Stimulated activated CD4-positive, alpha-beta T cell treated with anti-CD3 and anti-CD28 coated beads, Interleukin-4, amount 100 ng/mL, for 1 hour (primary cell): ENCODE results near the gene SON.
"Not testable (repeated sequence)": the region's sequence is repeated elsewhere in the genome, so short reads cannot be mapped to it uniquely, and the experiment has no call there.

ENCODE experiments used
- DNase-seq: peaks from one replicate; pipeline ENCODE4 v3.0.0-alpha.2; 2020

Gene SON, protein sequence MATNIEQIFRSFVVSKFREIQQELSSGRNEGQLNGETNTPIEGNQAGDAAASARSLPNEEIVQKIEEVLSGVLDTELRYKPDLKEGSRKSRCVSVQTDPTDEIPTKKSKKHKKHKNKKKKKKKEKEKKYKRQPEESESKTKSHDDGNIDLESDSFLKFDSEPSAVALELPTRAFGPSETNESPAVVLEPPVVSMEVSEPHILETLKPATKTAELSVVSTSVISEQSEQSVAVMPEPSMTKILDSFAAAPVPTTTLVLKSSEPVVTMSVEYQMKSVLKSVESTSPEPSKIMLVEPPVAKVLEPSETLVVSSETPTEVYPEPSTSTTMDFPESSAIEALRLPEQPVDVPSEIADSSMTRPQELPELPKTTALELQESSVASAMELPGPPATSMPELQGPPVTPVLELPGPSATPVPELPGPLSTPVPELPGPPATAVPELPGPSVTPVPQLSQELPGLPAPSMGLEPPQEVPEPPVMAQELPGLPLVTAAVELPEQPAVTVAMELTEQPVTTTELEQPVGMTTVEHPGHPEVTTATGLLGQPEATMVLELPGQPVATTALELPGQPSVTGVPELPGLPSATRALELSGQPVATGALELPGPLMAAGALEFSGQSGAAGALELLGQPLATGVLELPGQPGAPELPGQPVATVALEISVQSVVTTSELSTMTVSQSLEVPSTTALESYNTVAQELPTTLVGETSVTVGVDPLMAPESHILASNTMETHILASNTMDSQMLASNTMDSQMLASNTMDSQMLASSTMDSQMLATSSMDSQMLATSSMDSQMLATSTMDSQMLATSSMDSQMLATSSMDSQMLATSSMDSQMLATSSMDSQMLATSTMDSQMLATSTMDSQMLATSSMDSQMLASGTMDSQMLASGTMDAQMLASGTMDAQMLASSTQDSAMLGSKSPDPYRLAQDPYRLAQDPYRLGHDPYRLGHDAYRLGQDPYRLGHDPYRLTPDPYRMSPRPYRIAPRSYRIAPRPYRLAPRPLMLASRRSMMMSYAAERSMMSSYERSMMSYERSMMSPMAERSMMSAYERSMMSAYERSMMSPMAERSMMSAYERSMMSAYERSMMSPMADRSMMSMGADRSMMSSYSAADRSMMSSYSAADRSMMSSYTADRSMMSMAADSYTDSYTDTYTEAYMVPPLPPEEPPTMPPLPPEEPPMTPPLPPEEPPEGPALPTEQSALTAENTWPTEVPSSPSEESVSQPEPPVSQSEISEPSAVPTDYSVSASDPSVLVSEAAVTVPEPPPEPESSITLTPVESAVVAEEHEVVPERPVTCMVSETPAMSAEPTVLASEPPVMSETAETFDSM (N-terminal part only)

DNA sequence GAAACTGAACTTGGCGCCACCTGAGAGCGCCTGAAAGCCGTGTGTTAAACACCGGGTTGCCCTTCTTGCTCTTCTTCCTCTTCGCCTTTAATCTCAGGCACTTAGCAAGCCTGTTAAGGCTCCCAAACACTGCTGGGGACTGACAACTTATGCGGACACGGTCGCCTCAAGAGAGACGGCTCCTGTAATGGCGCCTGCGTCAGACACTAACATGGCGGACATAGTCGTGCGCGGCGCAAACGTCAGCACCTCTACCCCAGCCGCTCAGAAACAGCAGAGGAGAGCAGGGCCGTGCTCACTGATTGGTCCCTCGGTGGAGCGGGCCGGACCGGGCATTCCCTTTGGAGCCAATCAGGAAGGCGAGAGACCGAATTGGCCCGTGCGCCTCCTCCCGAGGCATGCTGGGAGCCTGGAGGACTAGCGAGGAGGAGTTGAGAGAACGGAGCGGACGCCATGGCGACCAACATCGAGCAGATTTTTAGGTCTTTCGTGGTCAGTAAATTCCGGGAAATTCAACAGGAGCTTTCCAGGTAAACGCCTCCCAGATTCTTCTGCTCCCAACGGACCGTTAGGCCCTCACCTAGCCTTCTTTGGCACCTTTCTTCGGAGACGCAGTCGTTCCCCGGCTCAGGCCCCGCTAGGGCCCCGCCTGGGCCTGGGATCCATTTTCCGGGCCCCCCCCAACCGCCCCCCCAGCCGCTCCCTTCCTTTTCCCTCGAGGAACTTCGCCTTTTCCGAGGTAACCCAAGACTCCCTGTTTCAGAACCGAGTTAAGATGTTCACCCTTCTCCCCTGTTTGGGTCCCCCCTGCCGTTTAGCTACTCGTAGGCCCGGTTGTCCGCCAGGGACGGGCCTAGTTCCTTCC, at the start of gene SON:
Gene SON (plus strand): TSS at position 399 of the 865 bp plus-strand sequence. CDS start 55 bp downstream, at position 454.
- peak; percentile 95 for DNase-seq

DNA sequence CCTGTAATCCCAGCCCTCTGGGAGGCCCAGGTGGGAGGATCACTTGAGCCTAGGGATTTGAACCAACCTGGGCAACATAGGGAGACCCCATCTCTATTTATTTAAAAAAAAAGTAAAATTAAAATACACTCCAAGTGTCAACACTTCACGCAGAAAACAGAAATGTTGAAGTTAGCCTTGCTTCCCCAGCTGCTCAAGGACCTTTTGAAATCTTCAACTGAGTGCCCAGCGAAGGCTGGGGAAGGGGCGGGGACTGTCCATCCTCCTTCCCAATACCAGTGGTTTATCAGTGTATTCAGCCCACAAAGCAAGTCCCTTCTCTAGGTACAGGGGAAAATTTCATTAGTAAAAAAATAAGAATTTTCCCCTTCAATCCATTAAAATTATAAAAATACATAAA, 49.1 kb upstream of the SON start:
- no peak for DNase-seq

DNA sequence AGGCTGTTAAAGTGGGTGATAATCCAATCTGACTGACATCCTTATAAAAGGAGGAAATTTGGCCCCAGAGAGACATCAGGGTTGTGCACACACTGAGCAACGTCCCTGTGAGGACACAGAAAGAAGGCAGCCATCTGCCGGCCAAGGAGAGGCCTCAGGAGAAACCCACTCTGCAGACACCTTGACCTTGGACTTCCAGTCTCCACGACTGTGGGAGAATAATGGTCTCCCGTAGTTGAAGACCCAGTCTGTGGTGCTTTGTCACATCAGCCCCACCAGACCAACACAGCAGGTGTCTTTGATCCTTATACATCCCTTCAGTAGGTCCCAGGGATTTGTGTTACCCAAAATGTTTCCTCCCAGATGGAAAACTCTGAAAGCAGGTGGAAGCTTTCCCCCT, 47.1 kb upstream of the SON start:
- no peak for DNase-seq

DNA sequence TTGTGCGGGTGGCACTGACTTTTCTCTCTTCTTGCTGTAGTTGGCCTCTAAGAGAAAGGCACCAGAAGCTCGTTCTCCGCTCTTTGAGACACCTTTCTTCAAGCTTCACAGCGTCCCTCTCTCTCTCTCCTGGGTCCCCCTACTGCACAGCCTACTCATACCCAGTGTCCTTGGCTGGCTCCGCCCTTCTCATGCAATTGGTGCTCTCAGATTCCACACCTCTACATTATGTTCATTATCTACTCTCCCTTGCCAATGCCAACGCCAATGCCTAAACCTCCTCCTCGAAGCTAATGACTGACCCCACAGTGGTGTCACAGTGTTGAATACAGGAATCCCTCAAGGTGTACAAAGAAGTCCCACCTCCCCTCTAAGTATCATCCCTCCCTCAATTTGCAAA, 46.5 kb upstream of the SON start:
- DNase-seq: no peak

DNA sequence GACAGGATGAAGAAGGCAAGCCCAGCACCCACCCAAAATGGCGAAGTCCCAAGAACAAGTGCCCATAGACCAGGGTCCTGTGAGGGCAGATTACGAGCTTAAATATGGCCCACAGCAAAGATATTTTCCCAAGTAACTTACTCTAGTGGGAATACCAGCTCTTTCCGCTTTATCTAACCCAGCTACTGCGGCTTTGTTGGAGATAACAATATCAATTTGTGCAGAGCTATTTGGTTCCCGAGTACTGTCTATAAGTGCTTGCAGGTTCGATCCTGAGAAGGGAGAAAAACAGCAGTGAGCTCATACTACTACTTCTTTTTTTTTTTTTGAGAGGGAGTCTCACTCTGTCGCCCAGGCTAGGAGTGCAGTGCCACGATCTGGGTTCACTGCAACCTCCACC, 37.0 kb upstream of the SON start:
- no peak for DNase-seq

DNA sequence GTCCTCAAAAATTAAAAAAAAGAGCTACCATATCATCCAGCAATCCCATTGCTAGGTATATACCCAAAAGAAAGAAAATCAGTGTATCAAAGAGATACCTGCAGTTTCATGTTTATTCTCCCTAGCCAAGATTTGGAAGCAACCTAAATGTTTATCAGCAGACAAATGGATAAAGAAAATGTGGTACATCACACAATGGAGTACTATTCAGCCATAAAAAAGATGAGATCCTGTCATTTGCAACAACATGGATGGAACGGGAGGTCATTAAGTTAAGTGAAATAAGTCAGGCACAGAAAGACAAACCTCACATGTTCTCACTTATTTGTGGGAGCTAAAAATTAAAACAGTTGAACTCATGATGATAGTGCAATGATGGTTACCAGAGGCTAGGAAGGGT, 35.8 kb upstream of the SON start:
- DNase-seq: not testable (repeated sequence)

DNA sequence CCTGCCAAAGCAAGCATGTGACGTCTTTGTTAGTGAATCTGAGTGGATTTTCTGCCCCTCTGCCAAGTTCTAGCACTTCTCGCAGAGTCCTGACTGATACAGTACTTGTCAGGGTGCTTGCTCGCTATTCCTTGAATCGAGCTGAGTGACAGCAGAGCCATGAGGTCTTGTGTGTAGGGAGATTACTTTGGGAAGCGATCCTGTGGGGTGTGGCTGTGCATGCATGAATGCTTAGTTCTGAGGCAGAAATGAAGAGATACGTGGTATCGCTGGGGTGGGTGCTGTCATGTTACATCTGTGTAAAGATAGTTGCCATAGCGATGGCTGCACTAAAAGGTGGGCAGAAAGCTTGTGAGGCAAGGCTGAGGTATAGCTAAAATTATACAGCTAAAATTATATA, 32.0 kb upstream of the SON start:
- DNase-seq: no peak

DNA sequence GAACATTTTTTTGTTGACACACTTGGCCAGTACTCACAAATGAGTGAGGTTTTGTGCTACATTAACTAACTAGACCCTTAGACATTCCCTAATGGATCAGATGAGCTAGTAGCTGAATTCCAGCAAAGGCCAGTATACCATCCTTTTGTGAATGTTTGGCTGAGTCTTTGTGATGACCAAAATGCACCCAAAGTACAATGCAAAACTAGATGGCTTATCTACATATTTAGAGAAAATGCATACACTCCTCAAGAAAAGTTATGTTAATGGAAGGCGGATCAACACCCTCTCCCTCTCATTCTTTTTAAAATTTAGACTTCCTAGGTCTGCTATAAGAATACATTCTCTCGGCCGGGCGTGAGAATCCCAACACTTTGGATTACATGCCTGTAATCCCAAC, 31.2 kb upstream of the SON start:
- no peak for DNase-seq

DNA sequence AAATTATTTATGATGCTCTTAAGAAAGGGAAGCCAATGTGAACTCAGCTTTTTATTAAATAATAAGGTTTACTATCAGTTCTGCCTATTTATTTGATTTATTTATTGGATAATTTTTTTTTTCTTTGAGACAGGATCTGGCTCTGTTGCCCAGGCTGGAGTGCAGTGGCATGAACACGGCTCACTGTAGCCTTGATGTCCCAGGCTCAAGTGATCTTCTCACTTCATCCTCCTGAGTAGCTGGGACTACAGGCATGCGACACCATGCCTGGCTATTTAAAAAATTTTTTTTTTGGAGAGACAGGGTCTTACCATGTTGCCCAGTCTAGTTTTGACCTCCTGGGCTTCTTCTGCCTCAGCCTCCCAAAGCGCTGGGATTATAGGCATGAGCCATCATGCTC, 30.4 kb upstream of the SON start:
- DNase-seq: no peak

DNA sequence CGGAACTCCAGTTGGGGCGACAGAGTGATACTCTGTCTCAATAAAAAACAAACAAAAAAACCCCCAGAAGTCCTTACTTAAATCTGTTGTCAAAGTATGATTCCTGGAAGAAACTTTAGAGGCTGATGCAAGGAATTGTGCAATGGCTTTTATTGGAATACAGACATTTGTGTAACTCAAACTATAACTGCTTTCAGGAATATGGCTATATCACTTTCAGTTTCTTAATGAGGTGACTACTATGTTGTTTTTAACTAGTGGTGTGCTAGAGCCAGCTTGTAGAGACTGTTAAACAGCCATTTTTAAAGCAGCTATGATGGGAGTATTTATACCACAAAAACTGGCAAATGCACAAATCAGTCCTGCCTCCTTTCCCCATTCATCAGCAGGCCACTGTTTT, 28.6 kb upstream of the SON start:
- no peak for DNase-seq

DNA sequence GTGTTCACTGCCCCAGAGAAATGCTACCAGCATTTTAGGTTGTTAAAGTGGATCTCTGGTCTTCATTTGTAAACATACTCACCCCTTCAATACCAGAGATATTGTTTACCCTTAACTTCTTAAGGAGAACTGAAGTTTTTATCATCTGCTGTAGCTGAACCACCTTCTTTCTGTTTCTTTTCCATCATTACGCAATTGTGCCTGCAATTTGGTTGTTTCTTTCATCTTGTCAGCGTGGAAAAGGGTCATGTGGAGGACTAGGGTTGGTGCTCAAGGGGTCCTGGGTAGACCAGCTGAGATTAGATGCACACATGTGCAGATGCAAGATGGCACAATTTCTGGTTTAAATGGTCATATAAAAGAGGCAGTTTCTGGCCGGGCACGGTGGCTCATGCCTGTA, 23.9 kb upstream of the SON start:
- no peak for DNase-seq

DNA sequence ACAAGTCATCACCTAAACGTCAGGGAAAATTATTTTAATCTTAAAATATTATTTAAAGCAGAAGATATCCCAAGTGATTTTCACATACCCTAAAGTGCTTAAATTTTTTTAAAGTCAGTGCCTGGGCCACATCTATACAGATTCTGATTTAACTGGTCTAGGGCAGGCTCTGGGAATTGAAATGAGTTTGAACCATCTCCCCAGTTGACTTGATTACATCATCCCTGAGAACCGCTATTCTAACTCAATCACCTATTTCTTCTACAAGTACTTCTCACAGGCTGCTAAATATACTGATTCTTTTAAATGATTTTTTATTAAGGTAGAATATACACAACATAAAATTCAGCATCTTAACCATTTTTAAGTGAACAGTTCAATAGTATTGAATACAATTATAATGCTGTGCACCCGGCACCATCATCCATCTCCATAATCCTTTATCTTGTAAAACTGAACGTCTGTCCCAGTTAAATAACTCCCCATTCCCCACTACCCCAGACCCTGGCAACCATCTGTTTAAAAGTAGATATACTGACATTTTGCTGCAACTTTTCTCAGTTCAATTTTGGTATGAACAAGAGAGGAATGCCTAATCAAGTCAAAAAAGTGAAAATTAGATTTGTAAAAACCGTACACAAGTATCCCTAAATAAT, 20.4 kb upstream of the SON start:
- DNase-seq: no peak

DNA sequence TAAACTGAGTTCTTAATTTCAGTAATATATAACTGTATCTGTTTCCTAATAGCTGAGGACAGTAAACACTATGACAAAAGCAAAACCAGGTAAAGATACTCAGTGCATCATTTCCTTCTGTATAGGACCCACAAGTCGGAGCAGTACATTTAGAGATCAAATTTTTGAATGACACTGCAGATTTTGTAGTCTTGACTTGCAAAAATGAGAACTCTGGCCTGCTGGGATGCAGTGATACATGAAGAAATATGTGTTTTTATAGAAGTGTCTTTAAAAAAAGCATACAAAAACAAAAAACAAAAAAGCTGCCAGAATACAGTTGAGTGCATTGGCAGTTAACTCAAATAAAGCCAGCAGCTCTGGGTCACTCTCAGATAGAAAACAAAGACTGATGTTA, 19.9 kb upstream of the SON start:
- DNase-seq: no peak

DNA sequence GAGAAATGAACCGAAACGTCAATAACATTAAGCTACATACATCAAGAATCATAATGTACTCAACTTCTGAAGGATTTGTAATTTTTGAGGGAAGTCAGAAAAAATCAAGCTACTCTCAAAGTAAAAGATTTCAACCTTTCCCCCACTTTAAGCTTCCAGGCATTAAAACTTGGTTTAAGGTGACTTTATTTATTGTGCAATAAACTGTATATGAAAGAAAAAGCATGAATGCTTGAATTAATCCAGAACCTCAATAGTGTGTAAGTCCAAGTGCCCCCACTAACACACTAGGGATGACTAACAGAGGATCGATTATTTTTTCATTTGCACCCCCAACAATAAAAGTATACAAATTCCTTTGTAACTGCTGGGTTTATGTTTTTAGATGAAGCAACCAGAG, 11.8 kb upstream of the SON start:
- no peak for DNase-seq

DNA sequence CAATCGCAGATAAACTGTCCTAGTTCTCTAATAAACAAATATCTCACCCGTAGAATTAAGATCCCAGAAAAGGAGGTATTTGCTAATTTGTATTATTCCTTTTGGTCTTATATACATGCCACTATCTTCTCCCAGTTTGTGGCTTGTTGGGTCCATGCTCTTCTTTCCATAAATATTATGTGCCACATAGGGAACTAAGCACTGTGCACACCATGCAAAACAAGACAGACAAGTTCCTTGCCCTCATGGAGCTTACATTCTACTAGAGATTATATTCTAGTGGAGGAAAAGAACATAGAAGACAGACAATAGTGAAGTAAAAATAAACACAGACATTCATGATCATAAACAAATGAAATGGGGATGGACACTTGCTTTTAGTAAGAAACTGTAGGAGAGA, 5.6 kb upstream of the SON start:
- no peak for DNase-seq

DNA sequence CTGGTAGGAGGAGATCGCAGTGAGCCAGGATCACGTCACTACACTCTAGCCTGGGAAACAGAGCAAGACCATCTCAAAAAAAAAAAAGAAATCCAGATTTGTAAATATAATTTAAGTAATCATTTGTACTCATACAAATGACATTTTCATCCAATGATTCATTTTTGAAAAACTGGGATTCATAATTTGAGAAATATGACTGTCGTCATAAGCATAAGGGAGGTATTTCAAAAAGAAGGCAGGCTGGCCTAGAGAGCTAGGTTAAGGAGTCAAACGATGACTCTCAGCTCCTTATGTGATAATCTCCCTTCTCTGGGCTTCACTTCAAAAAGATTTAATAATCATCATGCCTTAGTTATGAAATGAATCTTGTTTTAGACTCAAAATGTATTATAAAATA, 3.2 kb upstream of the SON start:
- no peak for DNase-seq

DNA sequence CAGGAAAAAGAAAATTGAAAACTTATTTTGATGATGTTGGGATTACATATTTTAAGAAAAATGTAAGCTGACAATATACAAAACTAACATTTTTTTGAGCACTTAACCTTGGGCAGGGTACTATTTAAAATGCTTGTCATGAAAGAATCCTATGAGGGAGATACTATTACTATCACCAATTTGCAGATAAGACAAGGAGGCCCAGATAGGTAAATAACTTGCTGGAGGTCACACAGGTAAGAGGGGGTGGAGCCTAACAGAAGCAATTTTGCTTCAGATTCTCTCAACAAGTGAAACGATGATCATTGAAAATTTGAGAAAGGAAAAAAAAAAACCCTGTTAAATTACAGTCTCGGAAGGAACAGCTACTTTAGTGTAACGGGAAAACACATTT, 2.1 kb upstream of the SON start:
- no peak for DNase-seq

DNA sequence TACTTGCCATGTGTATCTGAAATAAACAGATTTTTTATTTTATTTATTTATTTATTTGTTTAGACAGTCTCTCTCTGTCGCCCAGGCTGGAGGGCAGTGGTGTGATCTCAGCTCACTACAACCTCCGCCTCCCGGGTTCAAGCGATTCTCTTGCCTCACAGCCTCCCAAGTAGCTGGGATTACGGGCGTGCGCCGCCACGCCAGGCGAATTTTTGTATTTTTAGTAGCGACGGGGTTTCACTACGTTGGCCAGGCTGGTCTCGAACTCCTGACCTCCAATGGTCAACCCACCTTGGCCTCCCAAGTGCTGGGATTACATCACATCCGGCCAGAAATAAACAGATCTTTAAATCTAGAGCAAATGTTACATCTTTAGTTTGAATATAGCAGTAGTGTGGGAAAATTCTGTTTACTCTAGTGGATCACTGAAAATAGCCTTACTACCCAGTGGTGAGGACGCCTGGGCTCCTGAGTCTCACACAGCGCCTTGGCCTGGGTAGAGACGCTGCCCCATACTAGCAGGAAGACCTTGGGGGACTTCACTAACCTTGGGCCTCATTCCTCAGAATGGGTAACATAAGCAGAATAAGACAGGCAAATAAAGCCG, 1.6 kb upstream of the SON start:
- DNase-seq: no peak

DNA sequence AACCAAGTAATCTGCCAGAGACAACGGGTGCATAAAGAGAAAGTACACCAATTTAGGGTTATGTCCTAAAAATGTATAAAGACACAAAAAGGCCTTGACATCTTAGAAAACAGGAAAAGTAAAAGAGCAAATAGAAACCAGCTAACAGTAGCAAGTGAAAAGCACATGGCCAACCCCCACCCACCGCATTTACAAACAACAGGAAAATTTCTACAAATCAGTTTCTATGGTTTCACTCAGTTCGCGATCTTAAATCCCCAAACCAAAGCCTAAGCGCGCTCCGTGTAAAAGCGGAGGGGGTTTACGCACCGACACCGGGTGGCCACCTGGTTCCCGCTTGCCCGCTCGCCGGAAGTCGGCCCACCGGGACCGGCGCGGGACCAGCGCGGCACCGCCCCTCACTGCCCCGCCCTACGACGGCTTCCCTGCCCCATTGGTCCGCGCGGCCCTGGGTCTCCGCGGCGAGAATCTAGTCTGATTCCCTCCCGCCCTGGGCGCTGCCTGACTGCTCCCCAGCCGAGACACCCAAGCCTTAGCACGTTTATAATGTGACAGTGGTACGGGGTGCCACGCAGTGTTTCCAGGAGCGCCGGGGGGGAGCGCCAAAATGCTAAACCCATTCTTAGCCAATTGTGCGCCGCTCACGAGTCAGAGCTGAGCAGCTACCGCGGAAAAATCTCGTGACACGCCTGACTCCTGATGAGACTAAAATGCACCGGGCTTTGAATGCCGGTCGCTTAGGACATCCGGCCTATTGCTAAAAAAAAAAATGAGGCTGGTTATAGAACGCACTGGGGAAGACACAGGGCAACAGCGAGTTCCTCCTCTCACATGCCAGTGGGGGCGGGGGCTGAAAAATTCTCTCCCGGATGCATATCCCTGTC, 840 bp upstream of the SON start, which contains the start of gene GART:
Gene GART (minus strand): TSS at position 362 of the 884 bp plus-strand sequence. CDS start 2,802 bp downstream, outside the sequence.
- DNase-seq: peak; percentile 85

DNA sequence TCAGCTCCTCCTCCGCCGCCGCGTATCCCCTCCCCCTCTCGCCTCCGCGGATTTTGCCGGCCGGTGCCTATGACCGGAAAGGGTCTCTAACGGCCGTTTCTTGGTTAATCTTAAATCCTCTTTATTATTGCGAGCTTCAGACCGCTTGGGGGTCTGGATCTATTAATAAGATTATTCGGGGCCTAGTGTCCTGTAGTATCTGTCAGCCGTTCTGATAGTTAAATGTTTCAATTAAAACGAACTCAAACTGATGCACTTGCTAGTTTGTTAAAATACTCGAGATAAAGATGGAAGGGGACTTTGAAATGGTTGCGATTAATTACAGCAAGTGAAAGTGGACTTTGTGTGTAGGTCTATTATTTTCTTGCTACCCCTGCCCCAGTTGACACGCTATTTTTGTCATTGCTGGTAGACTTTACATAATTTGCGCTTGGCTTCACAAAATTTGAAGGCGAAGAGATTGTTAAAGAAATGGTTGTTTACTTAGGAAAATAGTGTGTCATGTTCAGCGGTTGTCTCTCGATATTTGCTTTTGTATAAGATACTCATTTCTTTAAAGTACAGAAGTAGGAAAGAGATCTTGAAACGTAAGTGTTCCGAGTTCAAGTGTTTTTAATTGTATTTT, 779 bp downstream of the SON start:
- DNase-seq: peak; percentile 70
